Activated naive CD8-positive, alpha-beta T cell treated with anti-CD3 and anti-CD28 coated beads, Interleukin-2, amount 50 U/mL, for 24 hours (primary cell): ENCODE data around the gene RBM19.
"Not testable (repeated sequence)": the region's sequence is repeated elsewhere in the genome, so short reads cannot be mapped to it uniquely, and the experiment has no call there.

ENCODE experiments used
- ATAC-seq: fragments of 150-1000 bp; cut with Tn5 transposase; one replicate; pipeline ENCODE4 v1.10.0; 2021
- DNase-seq: peaks from one replicate; pipeline ENCODE4 v3.0.0; 2021
- H3K27ac Mint-ChIP-seq: one replicate; pipeline ENCODE4 v1.8.0; 2021; ENCODE audit warnings: mild to moderate bottlenecking, mixed read lengths
- H3K27me3 Mint-ChIP-seq: one replicate; pipeline ENCODE4 v1.8.0; 2021; ENCODE audit warnings: mixed read lengths
- H3K36me3 Mint-ChIP-seq: one replicate; pipeline ENCODE4 v1.8.0; 2021; ENCODE audit warnings: low read depth, mixed read lengths
- H3K4me1 Mint-ChIP-seq: one replicate; pipeline ENCODE4 v1.8.0; 2021; ENCODE audit warnings: mixed read lengths
- H3K4me3 Mint-ChIP-seq: one replicate; pipeline ENCODE4 v1.8.0; 2021; ENCODE audit warnings: mild to moderate bottlenecking, moderate library complexity, mixed read lengths
- H3K9me3 Mint-ChIP-seq: one replicate; pipeline ENCODE4 v1.8.0; 2021; ENCODE audit warnings: mixed read lengths

The RBM19 gene

GRCh38 chr12:113994051-113994450, 27.9 kb upstream of the RBM19 start:
- Mint-ChIP-seq H3K4me1 (no peaks in the 10 kb centered on the region), H3K27ac (no peak overlapping the region), H3K36me3 (no peaks in the 10 kb centered on the region)

GRCh38 chr12:113992751-113993150, 26.6 kb upstream of the RBM19 start:
- ATAC-seq, H3K4me3 Mint-ChIP-seq, H3K9me3 Mint-ChIP-seq, H3K27ac Mint-ChIP-seq, H3K4me1 Mint-ChIP-seq, H3K36me3 Mint-ChIP-seq, DNase-seq: not testable (repeated sequence)
- H3K27me3 Mint-ChIP-seq = peaks cover 20% of the 10 kb centered on the region

More at GRCh38 chr12:113994051-113994450, 27.9 kb upstream of the RBM19 start:
- H3K9me3 Mint-ChIP-seq = no peaks in the 10 kb centered on the region
- peaks cover 16% of the 10 kb centered on the region for H3K27me3 Mint-ChIP-seq
- no peak overlapping the region for H3K4me3 Mint-ChIP-seq
- DNase-seq = no peak
- ATAC-seq = no peak

DNA sequence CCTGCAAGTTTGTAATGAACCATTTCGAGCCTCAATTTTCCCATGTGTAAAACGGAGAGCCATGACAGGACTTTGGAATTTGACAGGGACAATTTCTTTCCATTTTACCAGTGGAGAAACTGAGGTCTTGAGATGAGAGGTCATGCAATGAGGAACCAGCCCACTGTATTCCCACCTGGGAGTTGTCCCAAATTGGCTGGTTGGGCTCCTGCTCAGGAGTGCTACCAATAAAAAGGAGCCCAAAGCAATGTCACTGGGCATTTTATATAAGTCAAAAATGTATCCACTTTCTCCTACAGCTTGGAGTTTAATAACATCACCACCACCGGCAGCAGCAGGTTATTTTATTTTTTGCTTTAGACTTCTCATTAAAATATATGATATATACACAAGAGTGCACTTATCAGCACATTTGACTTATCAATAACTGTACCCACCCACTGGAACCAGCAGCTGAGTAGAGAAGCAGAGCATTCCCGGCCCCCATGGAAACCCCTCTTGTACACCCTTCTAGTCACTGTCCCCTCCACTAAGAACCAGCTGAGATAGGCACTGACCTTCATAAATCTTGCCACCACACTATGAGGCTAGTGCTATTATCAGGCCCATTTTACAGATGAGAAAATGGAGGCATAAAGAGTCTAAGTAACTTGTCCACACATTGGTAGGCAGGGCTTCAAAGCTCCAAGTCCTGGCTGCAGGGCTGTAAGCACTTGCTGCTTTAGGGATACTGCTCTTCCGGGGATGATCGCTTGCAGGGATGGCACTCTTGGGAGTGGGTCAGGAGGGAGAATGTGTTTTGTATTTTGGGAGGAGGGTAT, 25.3 kb upstream of the RBM19 start:
- ATAC-seq (no peak), DNase-seq (no peak)
- Mint-ChIP-seq H3K36me3 (no peaks in the 10 kb centered on the region), H3K27me3 (peaks cover 24% of the 10 kb centered on the region), H3K27ac (no peak overlapping the region), H3K4me3 (no peak overlapping the region), H3K9me3 (no peaks in the 10 kb centered on the region), H3K4me1 (no peaks in the 10 kb centered on the region)

DNA sequence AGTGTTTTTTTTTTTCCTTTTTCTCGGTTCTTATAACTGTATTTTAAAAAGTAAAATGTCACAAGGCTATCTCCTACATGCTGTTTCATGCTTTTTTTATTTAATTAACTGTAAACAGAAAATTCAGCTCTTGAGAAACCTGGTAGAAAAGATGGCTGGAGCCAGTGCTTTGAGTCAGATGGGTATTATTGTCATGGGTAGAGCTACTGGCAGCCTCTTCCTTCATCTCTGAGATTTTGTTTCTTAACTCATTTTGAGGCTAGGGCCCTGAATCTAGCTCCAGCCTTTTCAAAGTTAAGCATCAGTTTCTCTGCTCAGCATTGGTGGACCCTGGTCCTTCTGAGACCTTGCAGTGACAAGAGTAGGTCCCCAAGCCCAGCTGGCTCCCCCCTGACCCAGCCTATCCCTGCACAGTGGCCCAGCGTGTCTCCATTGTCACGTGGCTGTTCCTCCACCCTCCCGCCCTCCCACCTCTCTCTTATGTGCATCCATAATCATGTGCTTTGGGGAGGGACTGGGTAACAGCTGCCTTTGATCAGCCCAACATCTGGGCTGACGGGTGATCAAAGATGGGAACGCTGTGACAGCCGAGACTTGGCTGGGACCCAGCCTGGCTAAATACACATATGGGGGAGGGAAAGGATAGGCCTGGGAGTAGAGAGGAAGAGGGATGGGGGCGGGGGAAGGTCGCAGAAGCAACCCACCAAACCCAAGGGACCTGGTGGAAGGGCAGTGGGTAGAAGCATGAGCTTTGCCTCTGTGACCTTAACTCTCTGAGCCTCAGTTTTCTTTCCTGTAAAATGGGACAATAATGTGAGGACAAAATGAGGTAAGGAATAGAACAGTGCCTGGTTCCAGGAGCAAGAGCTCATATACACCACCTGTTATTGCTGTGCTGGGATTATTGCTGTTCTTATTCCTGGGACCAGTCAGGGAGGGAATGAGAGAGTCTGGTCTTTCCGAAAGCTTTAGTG, 24.4 kb upstream of the RBM19 start:
- no peak for DNase-seq
- Mint-ChIP-seq H3K9me3 (no peaks in the 10 kb centered on the region), H3K27me3 (peaks cover 22% of the 10 kb centered on the region), H3K27ac (no peak overlapping the region), H3K4me3 (no peak overlapping the region), H3K4me1 (no peaks in the 10 kb centered on the region), H3K36me3 (no peaks in the 10 kb centered on the region)
- no peak for ATAC-seq

GRCh38 chr12:113988976-113989375, 22.9 kb upstream of the RBM19 start:
- Mint-ChIP-seq H3K4me3 (no peak overlapping the region), H3K4me1 (no peaks in the 10 kb centered on the region), H3K36me3 (no peaks in the 10 kb centered on the region), H3K9me3 (no peaks in the 10 kb centered on the region), H3K27me3 (peaks cover 22% of the 10 kb centered on the region), H3K27ac (no peak overlapping the region)
- ATAC-seq = no peak
- no peak for DNase-seq

DNA sequence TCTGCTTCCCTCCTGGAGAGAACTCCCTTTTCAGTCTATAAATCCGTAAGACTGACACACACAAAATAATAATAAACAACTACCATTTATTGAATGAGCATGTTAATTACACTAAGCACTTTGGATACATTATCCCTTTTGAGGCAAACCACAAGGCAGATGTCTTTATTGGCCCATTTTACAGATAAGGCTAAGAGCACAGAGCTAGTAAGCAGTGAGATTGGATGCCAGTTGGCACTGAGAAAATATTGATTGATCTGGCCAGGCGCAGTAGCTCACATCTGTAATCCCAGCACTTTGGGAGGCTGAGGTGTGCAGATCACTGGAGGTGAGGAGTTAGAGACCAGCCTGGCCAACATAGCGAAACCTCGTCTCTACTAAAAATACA, 21.9 kb upstream of the RBM19 start:
- no peak overlapping the region for H3K4me3 Mint-ChIP-seq
- DNase-seq (no peak), ATAC-seq (no peak)
- H3K36me3 Mint-ChIP-seq = no peaks in the 10 kb centered on the region
- H3K9me3 Mint-ChIP-seq = no peaks in the 10 kb centered on the region
- H3K27ac Mint-ChIP-seq = no peak overlapping the region
- H3K4me1 Mint-ChIP-seq = no peaks in the 10 kb centered on the region
- peaks cover 16% of the 10 kb centered on the region for H3K27me3 Mint-ChIP-seq

- no peak overlapping the region for H3K4me3 Mint-ChIP-seq
- no peaks in the 10 kb centered on the region for H3K9me3 Mint-ChIP-seq
- no peaks in the 10 kb centered on the region for H3K4me1 Mint-ChIP-seq
- no peak overlapping the region for H3K27ac Mint-ChIP-seq
- peaks cover 11% of the 10 kb centered on the region for H3K27me3 Mint-ChIP-seq
- DNase-seq = no peak
- H3K36me3 Mint-ChIP-seq = no peaks in the 10 kb centered on the region
- ATAC-seq = no peak
Observed at GRCh38 chr12:113987261-113988063, 21.3 kb upstream of the RBM19 start.

- Mint-ChIP-seq H3K36me3 (no peaks in the 10 kb centered on the region), H3K27me3 (peaks cover 19% of the 10 kb centered on the region), H3K27ac (no peak overlapping the region), H3K9me3 (no peaks in the 10 kb centered on the region), H3K4me3 (no peak overlapping the region), H3K4me1 (no peaks in the 10 kb centered on the region)
- ATAC-seq = no peak
- DNase-seq = no peak
Observed at GRCh38 chr12:113984464-113984863, 18.3 kb upstream of the RBM19 start.

DNA sequence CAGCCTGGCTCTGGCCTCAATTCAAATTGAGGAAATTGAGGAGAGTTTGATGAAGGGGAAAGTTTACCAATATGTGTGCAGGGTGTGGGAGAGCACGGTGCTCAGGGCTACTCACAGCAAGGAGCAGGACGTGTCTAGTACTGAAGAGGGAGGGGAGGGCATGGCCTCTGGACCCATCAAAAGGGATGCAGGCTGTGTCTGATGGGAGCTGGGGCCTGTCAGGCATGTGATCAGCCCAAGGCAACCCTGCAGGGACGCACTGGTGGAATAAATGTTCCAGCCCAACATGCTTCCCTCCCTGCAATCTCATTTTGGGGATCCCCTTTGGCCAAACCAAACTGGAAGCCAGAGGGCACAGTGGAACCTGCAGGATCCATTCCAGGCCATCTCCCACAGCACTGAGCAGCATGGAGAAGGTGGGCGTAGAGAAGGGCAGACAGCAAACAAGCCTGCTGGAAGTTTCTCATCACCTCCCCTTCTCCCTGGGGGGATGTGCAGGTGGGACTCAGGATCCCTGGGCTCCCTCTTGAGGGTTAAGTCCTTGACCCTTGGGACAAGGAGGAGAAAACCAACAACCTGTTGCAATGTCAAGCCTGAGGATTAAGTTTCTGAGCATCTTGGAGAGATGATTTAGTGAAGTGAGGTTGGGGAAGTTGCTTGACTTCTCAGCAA, 17.8 kb upstream of the RBM19 start:
- Mint-ChIP-seq H3K4me3 (no peak overlapping the region), H3K9me3 (no peaks in the 10 kb centered on the region), H3K27me3 (peaks cover 22% of the 10 kb centered on the region), H3K27ac (no peak overlapping the region), H3K4me1 (no peaks in the 10 kb centered on the region), H3K36me3 (no peaks in the 10 kb centered on the region)
- no peak for ATAC-seq
- DNase-seq = no peak

DNA sequence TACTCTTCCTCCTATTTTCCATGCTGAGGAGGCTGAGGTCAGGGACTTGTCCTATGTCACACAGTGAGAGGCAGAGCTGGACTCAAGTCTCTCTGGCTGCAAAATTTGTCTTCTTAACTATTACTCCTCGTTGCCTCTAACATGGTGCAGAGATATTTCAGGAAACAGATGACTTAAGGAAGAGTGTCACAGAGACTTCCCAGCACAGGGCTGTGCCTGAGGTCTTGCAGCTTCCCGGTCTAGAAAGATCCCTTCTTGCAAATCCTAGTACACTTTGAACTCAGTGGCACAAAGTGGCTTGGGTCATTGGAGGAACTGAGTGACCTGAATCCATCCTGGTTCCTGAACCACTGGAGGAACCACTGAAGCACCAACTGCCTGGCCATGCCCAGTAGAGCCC, 17.1 kb upstream of the RBM19 start:
- ATAC-seq (no peak), DNase-seq (no peak)
- no peaks in the 10 kb centered on the region for H3K4me1 Mint-ChIP-seq
- H3K4me3 Mint-ChIP-seq = no peak overlapping the region
- H3K9me3 Mint-ChIP-seq = no peaks in the 10 kb centered on the region
- H3K27ac Mint-ChIP-seq = no peak overlapping the region
- peaks cover 24% of the 10 kb centered on the region for H3K27me3 Mint-ChIP-seq
- no peaks in the 10 kb centered on the region for H3K36me3 Mint-ChIP-seq

GRCh38 chr12:113981876-113982275, 15.8 kb upstream of the RBM19 start:
- no peak overlapping the region for H3K4me3 Mint-ChIP-seq
- no peak overlapping the region for H3K27ac Mint-ChIP-seq
- ATAC-seq (no peak), DNase-seq (no peak)
- no peaks in the 10 kb centered on the region for H3K4me1 Mint-ChIP-seq
- H3K27me3 Mint-ChIP-seq = peaks cover 29% of the 10 kb centered on the region
- H3K9me3 Mint-ChIP-seq = no peaks in the 10 kb centered on the region
- H3K36me3 Mint-ChIP-seq = no peaks in the 10 kb centered on the region

DNA sequence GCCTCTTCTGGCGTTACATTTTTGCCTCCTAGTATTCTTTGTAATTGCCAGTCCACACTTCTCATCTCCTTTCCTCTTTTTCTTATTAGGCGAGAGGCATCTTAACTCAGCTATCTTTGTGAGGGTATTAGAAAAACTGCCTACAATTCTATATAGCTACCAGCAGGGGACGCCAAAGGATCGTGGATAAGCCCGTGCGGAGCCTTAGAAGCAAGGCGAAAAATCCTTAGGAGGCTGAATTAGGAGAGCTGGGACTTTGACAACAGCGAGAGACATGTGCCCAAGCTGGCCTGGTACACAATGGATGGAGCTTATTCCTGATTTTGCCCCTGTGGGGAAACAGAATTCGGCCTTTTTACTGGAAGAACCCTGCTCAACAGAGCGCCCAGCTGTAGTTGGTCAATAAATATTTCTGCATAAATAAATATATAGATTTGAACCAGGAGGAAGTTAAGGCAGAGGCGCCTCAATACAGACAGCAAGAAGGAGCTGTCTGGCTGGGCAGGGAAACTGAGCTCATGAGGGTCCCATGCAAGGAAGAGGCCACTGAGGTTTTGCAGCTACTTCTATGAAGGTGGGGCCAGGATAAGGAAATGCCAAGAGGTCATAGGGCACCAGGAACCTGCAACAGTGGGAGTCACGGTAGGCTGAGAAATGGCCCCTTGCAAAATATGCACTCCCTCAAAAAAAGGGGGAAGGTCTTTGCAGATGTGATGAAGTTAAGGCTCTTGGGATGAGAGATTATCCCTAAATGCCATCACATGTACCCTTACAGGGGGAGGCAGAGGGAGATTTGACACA, 14.6 kb upstream of the RBM19 start:
- Mint-ChIP-seq H3K27me3 (peaks cover 31% of the 10 kb centered on the region), H3K4me1 (no peaks in the 10 kb centered on the region), H3K36me3 (no peaks in the 10 kb centered on the region), H3K27ac (no peak overlapping the region), H3K9me3 (no peaks in the 10 kb centered on the region), H3K4me3 (no peak overlapping the region)
- ATAC-seq (no peak), DNase-seq (peak; percentile 34)

GRCh38 chr12:113980054-113980453, 13.9 kb upstream of the RBM19 start:
- Mint-ChIP-seq H3K4me1 (no peaks in the 10 kb centered on the region), H3K36me3 (no peaks in the 10 kb centered on the region), H3K27ac (no peak overlapping the region), H3K4me3 (no peak overlapping the region), H3K9me3 (no peaks in the 10 kb centered on the region), H3K27me3 (peaks cover 35% of the 10 kb centered on the region)
- DNase-seq (no peak), ATAC-seq (no peak)
